Lung (tissue), 12 donors: ENCODE measurements around the gene ASTN2. TPM values are rescaled to one million over a fixed set of nuclear protein-coding genes. Genes with fewer than 3 reads are reported as not detected.

Experiments used
- ATAC-seq: fragments of 200-7000 bp; cut with Tn5 transposase; one replicate; pipeline ENCODE4 v1.9.1; 2020; ENCODE audit warnings: moderate number of reproducible peaks; ENCODE audit not compliant: insufficient read depth, low FRiP score
- DNase-seq, 3 donors: peaks; one replicate each; pipeline ENCODE4 v3.0.0-alpha.2; 2013 to 2017
- H3K27ac ChIP-seq, 2 donors: one replicate each; pipeline ENCODE4 v1.5.1; 2013; ENCODE audit warnings: mild to moderate bottlenecking in 2 of 2, moderate library complexity in 2 of 2, control low read depth in 1 of 2, inconsistent platforms in 1 of 2, low read depth in 1 of 2, low read length in 1 of 2
- H3K27me3 ChIP-seq, 3 donors: one replicate each; pipeline ENCODE4 v1.5.1; 2013; ENCODE audit warnings: low read length in 2 of 3; ENCODE audit not compliant: control insufficient read depth in 3 of 3, insufficient read depth in 3 of 3
- H3K36me3 ChIP-seq, 4 donors: one replicate each; pipeline ENCODE4 v1.5.1; 2013; ENCODE audit warnings: low read length in 4 of 4, mild to moderate bottlenecking in 1 of 4, moderate library complexity in 1 of 4; ENCODE audit not compliant: control insufficient read depth in 4 of 4, insufficient read depth in 4 of 4
- H3K4me1 ChIP-seq, 5 donors: one replicate each; pipeline ENCODE4 v1.5.1; 2013; ENCODE audit warnings: low read length in 5 of 5, mild to moderate bottlenecking in 2 of 5, moderate library complexity in 1 of 5; ENCODE audit not compliant: control insufficient read depth in 5 of 5, insufficient read depth in 5 of 5
- H3K4me3 ChIP-seq: one replicate; pipeline ENCODE4 v1.5.1; 2013; ENCODE audit warnings: mild to moderate bottlenecking, control low read depth, moderate library complexity
- H3K9ac ChIP-seq, 2 donors: one replicate each; pipeline ENCODE4 v1.5.1; 2013; ENCODE audit warnings: low read length in 2 of 2, control low read depth in 1 of 2; ENCODE audit not compliant: insufficient read depth in 1 of 2
- H3K9me3 ChIP-seq, 4 donors: one replicate each; pipeline ENCODE4 v1.5.1; 2013; ENCODE audit warnings: low read length in 3 of 4, mild to moderate bottlenecking in 1 of 4, moderate library complexity in 1 of 4; ENCODE audit not compliant: control insufficient read depth in 4 of 4, insufficient read depth in 3 of 4
- WGBS, 2 donors: extraction: QIAGEN DNeasy Blood & Tissue Kit; methylation state at CpG; one replicate each; pipeline ENCODE4 v1.1.7; 2013; 5-methylcytosine and 5-hydroxymethylcytosine counted together
- polyA plus RNA-seq, 2 donors: library from polyadenylated mRNA; stranded (reverse); fragments of 200-250 nt; gene quantifications; one replicate each; pipeline ENCODE4 v1.2.1, GENCODE V29; 2013
- total RNA-seq, 2 donors: library from RNA; depleted of rRNA in 1 of 2; stranded (reverse); fragments of >200 nt in 1 of 2; gene quantifications; one replicate each; pipeline ENCODE4 v1.2.1, GENCODE V29; 2014 to 2021
- TF ChIP-seq, protein P1 (sequence below): IDR thresholded peaks from 2 replicates; pipeline ENCODE4 v1.5.1; 2012; ENCODE audit warnings: mild to moderate bottlenecking; ENCODE audit errors: control extremely low read depth, extremely low read depth
- donor health status: control.
- donor health status: control.
- donor health status: Bipolar disorder and iron deficiency.
- donor health status: healthy.
- donor health status: DM: yes; HTN: yes; CAD: no.

Gene ASTN2
- total and polyA plus RNA-seq, 4 donors = 1.4 to 7.0 (median 3.3) TPM

DNA sequence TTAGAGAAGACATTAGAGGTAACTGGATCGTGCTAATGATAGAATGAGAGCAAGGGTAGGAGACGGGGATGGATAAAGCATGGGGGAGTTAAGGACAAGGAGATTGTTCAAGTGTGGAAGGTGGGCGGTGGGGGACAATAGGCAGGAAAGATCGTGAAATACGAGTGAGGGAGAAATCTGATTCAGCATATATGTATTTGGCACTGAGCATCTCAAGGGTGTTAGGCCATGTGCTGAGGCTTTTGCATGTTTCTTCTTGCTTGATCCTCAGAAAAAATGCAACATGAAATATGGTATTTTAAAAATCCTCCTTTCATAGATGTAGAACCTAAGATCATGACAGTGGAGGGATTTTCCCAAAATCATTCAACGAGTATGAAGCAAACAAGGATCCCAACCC, 1020.8 kb downstream of the ASTN2 start:
- WGBS, 2 donors = 93 to 96% methylated on average over 6 of the region's 6 CpGs
- Histone ChIP-seq H3K4me3 (no peak overlapping the region), H3K4me1 (no peaks in the 10 kb centered on the region), H3K9me3 (peaks cover 0 to 2% (median 0%) of the 10 kb centered on the region in 4 donors), H3K9ac (no peak overlapping the region), H3K36me3 (peaks cover 0 to 12% (median 0%) of the 10 kb centered on the region in 4 donors), H3K27me3 (no peaks in the 10 kb centered on the region), H3K27ac (no peak overlapping the region)
- TF ChIP-seq, protein P1, sequence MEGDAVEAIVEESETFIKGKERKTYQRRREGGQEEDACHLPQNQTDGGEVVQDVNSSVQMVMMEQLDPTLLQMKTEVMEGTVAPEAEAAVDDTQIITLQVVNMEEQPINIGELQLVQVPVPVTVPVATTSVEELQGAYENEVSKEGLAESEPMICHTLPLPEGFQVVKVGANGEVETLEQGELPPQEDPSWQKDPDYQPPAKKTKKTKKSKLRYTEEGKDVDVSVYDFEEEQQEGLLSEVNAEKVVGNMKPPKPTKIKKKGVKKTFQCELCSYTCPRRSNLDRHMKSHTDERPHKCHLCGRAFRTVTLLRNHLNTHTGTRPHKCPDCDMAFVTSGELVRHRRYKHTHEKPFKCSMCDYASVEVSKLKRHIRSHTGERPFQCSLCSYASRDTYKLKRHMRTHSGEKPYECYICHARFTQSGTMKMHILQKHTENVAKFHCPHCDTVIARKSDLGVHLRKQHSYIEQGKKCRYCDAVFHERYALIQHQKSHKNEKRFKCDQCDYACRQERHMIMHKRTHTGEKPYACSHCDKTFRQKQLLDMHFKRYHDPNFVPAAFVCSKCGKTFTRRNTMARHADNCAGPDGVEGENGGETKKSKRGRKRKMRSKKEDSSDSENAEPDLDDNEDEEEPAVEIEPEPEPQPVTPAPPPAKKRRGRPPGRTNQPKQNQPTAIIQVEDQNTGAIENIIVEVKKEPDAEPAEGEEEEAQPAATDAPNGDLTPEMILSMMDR = no peak
- ATAC-seq (no peak), DNase-seq (no peak)

DNA sequence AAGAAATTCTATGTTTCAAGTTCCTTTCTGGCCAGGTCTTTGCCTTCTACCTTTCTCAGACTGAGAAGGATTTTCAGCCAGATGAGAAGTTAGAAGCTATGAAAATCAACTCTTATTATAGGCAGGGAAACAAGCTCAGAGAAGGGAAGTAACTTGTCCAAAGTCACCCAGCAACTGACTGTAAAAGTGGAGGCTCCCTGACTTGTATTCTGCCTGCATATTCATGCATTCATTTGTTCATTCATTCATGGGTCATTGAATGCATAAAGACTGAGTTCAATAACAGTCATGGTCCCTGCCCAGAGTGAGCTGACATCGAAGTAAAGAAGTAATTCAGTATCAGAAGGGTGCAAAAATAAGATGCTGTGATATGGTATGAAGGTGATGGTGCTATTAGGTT, 1021.7 kb downstream of the ASTN2 start:
- H3K27ac ChIP-seq = no peak overlapping the region
- no peaks in the 10 kb centered on the region for H3K27me3 ChIP-seq
- no peak for ATAC-seq
- no peak overlapping the region for H3K4me3 ChIP-seq
- WGBS, 2 donors = 85 to 89% methylated on average over 1 of the region's 1 CpG
- H3K9ac ChIP-seq = no peak overlapping the region
- TF ChIP-seq, protein P1 = no peak
- peaks cover 0 to 2% (median 0%) of the 10 kb centered on the region in 4 donors for H3K9me3 ChIP-seq
- no peaks in the 10 kb centered on the region for H3K4me1 ChIP-seq
- DNase-seq = no peak
- peaks cover 0 to 8% (median 0%) of the 10 kb centered on the region in 4 donors for H3K36me3 ChIP-seq

DNA sequence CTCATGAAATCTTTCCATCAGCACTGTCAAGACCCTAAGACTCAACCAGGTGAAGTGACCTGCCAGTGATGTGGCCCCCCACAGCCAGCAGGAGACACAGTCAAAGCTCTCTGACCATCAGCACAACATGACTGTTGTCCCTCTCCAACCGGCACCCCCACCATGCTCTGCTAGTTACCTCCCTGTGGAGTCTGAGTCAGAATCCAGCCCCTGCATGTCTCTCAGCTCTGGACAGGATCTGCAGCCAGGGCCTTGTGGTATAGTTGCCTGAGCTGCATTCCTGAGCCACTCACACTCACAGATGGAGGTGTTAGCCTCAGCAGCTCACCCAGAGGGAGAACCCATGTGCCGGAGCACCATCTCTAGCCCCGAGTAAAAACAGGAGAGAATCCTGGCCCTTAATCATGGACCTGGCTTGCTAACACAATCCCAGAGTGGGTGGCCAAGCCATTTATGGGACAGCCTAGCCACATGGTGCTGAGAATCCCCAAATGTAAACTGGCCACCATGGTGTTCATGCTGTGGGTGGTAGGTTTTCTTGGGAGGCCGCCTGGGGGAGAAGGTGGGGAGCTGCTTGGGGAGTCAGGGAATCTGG, 1023.5 kb downstream of the ASTN2 start:
- H3K9ac ChIP-seq = no peak overlapping the region
- WGBS, 2 donors = 88 to 90% methylated on average over 4 of the region's 4 CpGs
- no peak overlapping the region for H3K27ac ChIP-seq
- no peaks in the 10 kb centered on the region for H3K4me1 ChIP-seq
- TF ChIP-seq, protein P1 = no peak
- H3K27me3 ChIP-seq = no peaks in the 10 kb centered on the region
- peaks cover 0 to 2% (median 0%) of the 10 kb centered on the region in 4 donors for H3K9me3 ChIP-seq
- ATAC-seq (no peak), DNase-seq (no peak)
- no peak overlapping the region for H3K4me3 ChIP-seq
- H3K36me3 ChIP-seq = peaks cover 0 to 2% (median 0%) of the 10 kb centered on the region in 4 donors
